GM21515 (cell line): ENCODE data around the gene GRIN3A.
"Not testable (repeated sequence)": the region's sequence is repeated elsewhere in the genome, so short reads cannot be mapped to it uniquely, and the experiment has no call there.

Source experiments
- ATAC-seq: cut with Tn5 transposase; IDR thresholded peaks from one replicate; pipeline ENCODE4 v1.9.1; 2021; ENCODE audit not compliant: unreplicated experiment

The GRIN3A gene

GRCh38 chr9:101738566-101739183 is at the start of gene GRIN3A:
TSS of gene GRIN3A (minus strand) at chr9:101738647. CDS start at chr9:101737979, 668 bp downstream.
- no peak for ATAC-seq

- ATAC-seq = no peak
Measured at GRCh38 chr9:101787891-101788290, 49.4 kb upstream of the GRIN3A start.

- ATAC-seq = no peak
Measured at GRCh38 chr9:101778332-101778731, 39.9 kb upstream of the GRIN3A start.

- no peak for ATAC-seq
Measured at GRCh38 chr9:101764472-101764871, 26.0 kb upstream of the GRIN3A start.

GRCh38 chr9:101758304-101758930 is 20.0 kb upstream of the GRIN3A start:
- ATAC-seq = no peak

GRCh38 chr9:101753716-101754115 is 15.3 kb upstream of the GRIN3A start:
- ATAC-seq = no peak

GRCh38 chr9:101751895-101752294 is 13.4 kb upstream of the GRIN3A start:
- no peak for ATAC-seq

GRCh38 chr9:101739311-101739710 is 864 bp upstream of the GRIN3A start:
- ATAC-seq = no peak

- no peak for ATAC-seq
Measured at GRCh38 chr9:101737705-101738565, 512 bp downstream of the GRIN3A start.

GRCh38 chr9:101737165-101737704 is 1.2 kb downstream of the GRIN3A start:
- no peak for ATAC-seq

GRCh38 chr9:101736717-101737116 is 1.7 kb downstream of the GRIN3A start:
- no peak for ATAC-seq

GRCh38 chr9:101731429-101731828 is 7.0 kb downstream of the GRIN3A start:
- ATAC-seq = no peak

- peak; percentile 95 for ATAC-seq
Measured at GRCh38 chr9:101727612-101728524, 10.6 kb downstream of the GRIN3A start.

GRCh38 chr9:101724271-101724670 is 14.2 kb downstream of the GRIN3A start:
- ATAC-seq = not testable (repeated sequence)

GRCh38 chr9:101718192-101718591 is 20.3 kb downstream of the GRIN3A start:
- ATAC-seq = no peak

GRCh38 chr9:101716629-101717028 is 21.8 kb downstream of the GRIN3A start:
- no peak for ATAC-seq

- peak; percentile 72 for ATAC-seq
Measured at GRCh38 chr9:101711330-101711941, 27.0 kb downstream of the GRIN3A start.

GRCh38 chr9:101708855-101709254 is 29.6 kb downstream of the GRIN3A start:
- ATAC-seq = no peak

GRCh38 chr9:101707721-101708120 is 30.7 kb downstream of the GRIN3A start:
- no peak for ATAC-seq

- no peak for ATAC-seq
Measured at GRCh38 chr9:101706997-101707396, 31.4 kb downstream of the GRIN3A start.
